OCI-LY1 (cell line): ENCODE results near the gene RABGAP1.

Source experiments
- CTCF ChIP-seq: fragments of 200-600 bp; sonication (generic), shearing (Covaris generic); IDR thresholded peaks from 2 replicates; pipeline ENCODE4 v1.5.1; 2017; ENCODE audit warnings: mild to moderate bottlenecking, antibody characterized with exemption, low read length, moderate library complexity, mixed read lengths
- EZH2 ChIP-seq: fragments of 200-600 bp; sonication (generic), shearing (Covaris generic); IDR thresholded peaks from 2 replicates; pipeline ENCODE4 v1.8.0; 2017; ENCODE audit warnings: borderline replicate concordance, mixed run types, mild to moderate bottlenecking, antibody characterized with exemption, low read length, moderate library complexity, mixed read lengths

GRCh38 chr9:123116036-123116435 lies 175.2 kb downstream of the RABGAP1 start:
- TF ChIP-seq CTCF (no peak), EZH2 (no peak)
